Astrocyte of the spinal cord (primary cell): ENCODE data around the gene PTPRN2.
A peak's percentile ranks its signal among the peaks of the same experiment; 100 is the strongest.
"Not testable (repeated sequence)": the region's sequence is repeated elsewhere in the genome, so short reads cannot be mapped to it uniquely, and the experiment has no call there.

ENCODE experiments used
- DNase-seq: peaks from one replicate; pipeline ENCODE4 v3.0.0; 2011; ENCODE audit warnings: low read depth, low spot score
- H3K4me3 ChIP-seq: 2 replicates; pipeline ENCODE4 v1.5.1; 2011; ENCODE audit warnings: low read depth, mild to moderate bottlenecking, low read length, moderate library complexity
- in situ Hi-C: cut with HindIII; loops from 2 replicates; pipeline ENCODE4 v1.10.0; 2017; ENCODE audit warnings: low sequenced_read_pairs
- TF ChIP-seq, protein P1 (sequence below): IDR thresholded peaks from 2 replicates; pipeline ENCODE4 v1.5.1; 2012; ENCODE audit warnings: low read depth, mild to moderate bottlenecking, low read length, inconsistent platforms

PTPRN2 gene

DNA sequence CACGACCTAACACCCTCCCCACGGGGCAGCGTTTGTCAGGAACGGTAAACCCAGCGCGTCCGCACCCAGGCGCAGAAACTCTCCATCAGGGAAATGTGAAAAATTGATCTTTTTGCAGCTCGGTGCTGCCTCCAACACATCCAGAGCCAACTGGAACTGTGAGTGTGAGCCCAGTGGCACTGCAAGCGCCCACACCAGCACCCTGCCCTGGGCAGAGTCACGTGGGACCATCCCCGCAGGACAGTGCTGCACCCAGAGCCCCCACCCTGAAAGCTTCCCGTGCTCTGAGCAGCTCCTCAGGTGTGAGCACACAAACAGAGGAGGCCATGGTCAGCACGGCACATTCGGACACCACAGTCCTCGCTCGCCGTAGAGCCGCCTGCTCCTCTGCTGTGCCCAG is 919.9 kb downstream of the PTPRN2 start:
- in situ Hi-C loops = no loop called here
- TF ChIP-seq, protein P1, sequence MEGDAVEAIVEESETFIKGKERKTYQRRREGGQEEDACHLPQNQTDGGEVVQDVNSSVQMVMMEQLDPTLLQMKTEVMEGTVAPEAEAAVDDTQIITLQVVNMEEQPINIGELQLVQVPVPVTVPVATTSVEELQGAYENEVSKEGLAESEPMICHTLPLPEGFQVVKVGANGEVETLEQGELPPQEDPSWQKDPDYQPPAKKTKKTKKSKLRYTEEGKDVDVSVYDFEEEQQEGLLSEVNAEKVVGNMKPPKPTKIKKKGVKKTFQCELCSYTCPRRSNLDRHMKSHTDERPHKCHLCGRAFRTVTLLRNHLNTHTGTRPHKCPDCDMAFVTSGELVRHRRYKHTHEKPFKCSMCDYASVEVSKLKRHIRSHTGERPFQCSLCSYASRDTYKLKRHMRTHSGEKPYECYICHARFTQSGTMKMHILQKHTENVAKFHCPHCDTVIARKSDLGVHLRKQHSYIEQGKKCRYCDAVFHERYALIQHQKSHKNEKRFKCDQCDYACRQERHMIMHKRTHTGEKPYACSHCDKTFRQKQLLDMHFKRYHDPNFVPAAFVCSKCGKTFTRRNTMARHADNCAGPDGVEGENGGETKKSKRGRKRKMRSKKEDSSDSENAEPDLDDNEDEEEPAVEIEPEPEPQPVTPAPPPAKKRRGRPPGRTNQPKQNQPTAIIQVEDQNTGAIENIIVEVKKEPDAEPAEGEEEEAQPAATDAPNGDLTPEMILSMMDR = no peak
- DNase-seq = no peak
- no peak overlapping the region for H3K4me3 ChIP-seq

DNA sequence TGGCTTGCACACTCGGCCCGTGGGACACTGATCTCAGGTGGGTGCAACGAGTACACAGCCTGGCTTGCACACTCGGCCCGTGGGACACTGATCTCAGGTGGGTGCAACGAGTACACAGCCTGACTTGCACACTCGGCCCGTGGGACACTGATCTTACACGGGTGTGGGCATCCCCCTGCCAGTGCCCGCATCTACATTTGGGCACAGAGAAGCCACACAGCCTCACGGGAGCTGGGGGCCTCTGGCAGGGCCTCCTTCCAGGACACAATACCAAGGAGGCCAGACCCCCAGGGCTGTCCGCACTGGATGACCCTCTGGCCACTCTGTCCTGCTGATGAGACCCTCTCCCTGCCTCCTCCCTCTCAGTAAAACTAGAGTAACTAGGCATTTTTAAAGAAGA is 920.4 kb downstream of the PTPRN2 start:
- in situ Hi-C loops = no loop called here
- H3K4me3 ChIP-seq = no peak overlapping the region
- TF ChIP-seq, protein P1 = no peak
- DNase-seq = no peak

DNA sequence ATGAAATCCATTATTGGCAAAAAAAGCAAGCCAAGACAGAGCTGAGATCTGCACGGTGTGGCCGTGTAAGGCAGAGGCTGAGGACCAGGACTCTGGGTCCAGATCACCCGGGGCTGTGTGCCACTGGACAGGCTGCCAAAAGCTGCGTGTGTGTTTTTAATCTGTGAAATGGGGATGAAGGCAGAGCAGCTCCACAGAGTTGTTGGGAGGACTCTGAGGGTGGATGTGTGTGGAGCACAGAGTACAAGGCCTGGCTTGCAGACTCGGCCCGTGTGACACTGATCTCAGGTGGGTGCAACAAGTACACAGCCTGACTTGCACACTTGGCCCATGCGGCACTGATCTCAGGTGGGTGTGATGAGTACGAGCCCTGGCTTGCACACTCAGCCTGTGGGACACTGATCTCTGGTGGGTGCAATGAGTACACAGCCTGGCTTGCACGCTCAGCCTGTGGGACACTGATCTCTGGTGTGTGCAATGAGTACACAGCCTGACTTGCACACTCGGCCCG is 921.0 kb downstream of the PTPRN2 start:
- in situ Hi-C loops = no loop called here
- H3K4me3 ChIP-seq = no peak overlapping the region
- TF ChIP-seq, protein P1 = no peak
- DNase-seq = no peak

DNA sequence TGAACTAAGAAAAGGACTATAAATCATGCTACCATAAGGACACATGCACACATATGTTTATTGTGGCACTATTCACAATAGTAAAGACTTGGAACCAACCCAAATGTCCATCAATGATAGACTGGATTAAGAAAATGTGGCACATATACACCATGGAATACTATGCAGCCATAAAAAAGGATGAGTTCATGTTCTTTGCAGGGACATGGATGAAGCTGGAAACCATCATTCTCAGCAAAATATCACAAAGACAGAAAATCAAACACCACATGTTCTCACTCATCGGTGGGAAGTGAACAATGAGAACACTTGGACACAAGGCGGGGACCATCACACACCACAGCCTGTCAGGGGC is 922.0 kb downstream of the PTPRN2 start:
- DNase-seq, in situ Hi-C loops, H3K4me3 ChIP-seq: not testable (repeated sequence)

DNA sequence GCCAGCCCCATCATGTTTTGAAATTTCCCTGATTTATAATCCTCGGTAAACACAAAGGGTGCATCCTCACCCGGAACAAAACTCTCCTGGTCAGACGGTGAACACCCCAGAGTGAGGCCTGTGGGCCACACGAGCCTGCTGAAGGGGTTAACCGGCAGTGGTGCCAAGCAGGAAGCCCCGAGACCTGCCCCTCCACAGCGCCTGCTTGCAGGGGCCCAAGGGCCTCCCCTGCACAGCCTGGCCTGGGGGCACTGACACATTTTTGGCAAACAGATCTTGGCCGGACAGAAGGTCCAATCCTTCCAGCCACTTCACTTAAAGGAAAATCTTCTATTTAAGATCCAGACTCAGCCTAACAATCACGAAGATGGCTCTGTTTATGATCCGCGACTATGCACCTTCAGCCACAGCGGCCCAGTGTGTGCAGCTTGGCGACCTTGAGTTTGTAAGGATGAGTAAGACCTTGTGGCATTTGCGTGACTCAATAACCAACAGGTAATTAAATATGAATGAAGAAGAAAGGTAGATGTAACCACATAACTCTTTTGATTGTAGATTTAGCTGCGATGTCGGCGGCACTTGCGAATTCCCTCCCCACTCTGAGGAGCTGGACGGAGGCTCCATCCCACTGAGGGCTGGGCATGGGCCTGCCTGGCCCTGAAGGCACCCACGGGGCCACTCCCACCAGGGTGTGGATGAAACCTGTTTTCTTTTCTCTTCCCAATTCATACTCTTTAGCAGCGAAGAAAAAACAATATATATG is 922.6 kb downstream of the PTPRN2 start:
- H3K4me3 ChIP-seq = no peak overlapping the region
- in situ Hi-C loops = no loop called here
- TF ChIP-seq, protein P1 = no peak
- no peak for DNase-seq

DNA sequence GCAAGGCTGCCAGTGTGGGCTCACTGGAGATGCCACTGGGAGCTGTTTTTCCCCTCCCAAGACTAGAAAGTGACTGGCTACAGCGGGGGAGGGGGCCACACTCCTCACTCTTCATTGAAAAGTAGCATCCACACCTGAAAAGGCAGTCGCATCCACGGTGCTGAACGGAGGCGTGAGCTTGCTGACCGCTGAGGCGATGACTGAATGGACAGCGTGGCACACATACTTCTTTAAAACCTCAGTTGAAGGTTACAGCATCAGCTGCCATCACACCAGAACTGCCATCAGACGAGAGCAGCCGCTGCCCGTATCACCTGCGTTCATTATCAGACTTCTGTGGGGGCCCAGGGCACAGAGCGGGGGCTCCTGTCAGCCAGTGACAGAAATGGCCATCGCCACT is 923.6 kb downstream of the PTPRN2 start:
- no peak overlapping the region for H3K4me3 ChIP-seq
- TF ChIP-seq, protein P1 = no peak
- DNase-seq = no peak
- in situ Hi-C loops = no loop called here

DNA sequence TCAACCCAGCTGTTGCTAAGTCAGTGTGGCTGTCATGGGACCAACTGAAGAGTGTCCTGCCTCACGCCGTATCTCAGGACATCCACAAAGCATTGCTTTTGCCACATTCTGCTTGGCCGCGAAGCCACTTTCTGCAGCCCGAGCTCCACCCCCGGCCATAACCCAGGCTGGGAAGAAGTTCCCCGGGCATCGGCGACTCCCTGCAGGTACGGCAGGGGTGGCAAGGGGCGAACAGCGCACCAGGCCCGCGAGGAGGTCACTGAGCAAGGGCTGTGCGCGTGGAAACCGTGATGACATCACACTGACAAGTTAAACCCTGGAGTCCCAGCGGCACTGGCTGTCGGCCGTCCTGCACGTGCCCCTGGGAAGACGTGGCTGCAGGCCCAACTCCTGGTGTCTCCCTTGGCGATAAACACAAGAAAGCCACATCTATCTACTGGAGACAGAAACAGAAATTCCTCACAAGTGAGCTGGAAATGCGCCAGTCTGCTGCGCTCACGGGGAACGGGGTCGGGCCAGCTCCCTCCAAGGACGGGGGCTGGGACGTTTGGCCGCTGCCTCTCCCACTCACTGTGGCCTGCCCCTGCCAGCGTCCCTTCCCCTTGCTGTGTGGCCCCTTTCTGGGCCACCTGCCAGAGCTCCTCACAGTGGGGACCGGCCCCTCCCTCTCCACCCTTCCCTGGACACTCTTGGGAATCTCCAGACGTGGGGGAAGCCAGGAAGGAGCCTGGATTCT is 924.5 kb downstream of the PTPRN2 start:
- peak; percentile 50 for DNase-seq
- in situ Hi-C loops = no loop called here
- H3K4me3 ChIP-seq = no peak overlapping the region
- TF ChIP-seq, protein P1 = no peak
